GM18517 (cell line): ENCODE results near the gene NAA35.
"Not testable (repeated sequence)": the region's sequence is repeated elsewhere in the genome, so short reads cannot be mapped to it uniquely, and the experiment has no call there.

Experiments
- ATAC-seq: cut with Tn5 transposase; IDR thresholded peaks from one replicate; pipeline ENCODE4 v1.9.1; 2021; ENCODE audit warnings: mild to moderate bottlenecking, moderate library complexity; ENCODE audit not compliant: unreplicated experiment

NAA35 gene

GRCh38 chr9:85943757-85944430 lies 2.9 kb downstream of the NAA35 start:
- no peak for ATAC-seq

DNA sequence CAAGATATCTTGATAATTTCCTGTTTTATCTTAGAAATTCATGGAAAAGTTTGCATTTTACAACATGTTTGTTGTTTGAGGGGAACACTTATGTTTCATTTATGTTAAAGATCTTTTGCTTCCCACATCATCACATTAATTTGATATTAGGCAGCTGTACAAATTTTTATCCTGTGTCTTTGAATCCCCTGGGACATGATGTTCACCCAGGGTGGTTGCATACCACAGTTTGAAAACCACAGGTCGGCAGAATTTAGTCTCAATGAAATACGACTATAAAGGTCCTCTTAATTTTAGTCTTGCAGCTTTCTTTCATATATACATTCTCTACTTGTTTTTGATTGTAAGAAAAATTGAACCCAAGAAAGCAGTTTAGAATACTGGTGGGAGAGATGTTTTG lies 3.7 kb downstream of the NAA35 start:
- ATAC-seq = no peak

DNA sequence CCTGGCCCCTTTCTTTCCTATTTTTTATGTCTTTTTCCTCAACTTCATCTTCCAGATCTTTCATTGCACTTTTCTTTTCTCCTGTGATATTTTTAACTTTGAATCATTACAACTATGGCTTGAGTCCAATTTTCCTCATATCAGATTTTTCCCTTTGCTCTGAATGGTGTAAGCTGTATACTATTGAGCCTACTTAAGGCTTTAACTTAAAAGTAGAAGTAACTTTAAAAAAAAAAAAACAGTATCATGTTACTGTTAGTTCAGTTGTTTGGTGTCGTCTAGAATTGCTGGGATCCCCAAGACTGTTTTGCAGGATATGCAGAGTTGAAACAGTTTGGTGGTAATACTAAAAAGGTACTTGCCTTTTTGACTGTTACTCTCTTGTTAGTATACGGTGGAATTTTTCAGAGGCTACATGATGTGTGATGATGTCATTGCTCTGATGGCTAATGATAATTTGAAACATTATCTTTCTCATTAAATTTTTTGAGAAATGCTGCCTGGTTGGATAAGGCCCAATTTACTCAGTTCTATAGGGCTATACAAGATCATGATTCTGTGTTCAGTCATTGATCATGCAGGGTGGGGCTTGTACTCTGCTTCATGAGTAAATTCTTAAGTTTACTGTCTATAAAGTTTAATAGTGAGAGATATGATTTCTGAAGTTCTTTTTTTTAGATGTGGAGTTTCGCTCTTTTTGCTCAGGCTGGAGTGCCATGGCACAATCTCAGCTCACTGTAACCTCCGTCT lies 8.8 kb downstream of the NAA35 start:
- no peak for ATAC-seq

DNA sequence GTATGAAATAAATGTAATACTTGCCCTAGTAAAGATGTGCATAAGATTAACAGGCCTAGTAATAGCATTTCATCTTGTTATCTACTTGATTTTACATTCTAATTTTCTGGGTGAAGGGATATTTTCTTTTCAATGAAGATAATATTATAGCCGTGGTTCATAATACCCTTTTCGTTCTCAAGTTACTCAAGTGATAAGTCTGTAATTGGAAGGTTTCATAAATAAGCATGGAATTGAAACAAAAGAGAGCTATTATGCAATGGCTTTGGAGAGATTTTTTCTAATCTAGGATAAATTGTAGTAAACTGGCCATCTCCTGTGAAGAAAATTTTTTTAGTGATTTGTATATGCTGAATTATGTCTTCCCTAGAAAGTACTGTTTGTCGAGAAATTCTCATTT lies 19.0 kb downstream of the NAA35 start:
- no peak for ATAC-seq

GRCh38 chr9:85960688-85961093 lies 19.7 kb downstream of the NAA35 start:
- ATAC-seq = no peak

GRCh38 chr9:85964526-85964925 lies 23.6 kb downstream of the NAA35 start:
- no peak for ATAC-seq

GRCh38 chr9:85964949-85965348 lies 24.0 kb downstream of the NAA35 start:
- no peak for ATAC-seq

GRCh38 chr9:85969727-85970126 lies 28.8 kb downstream of the NAA35 start:
- no peak for ATAC-seq

- no peak for ATAC-seq
Measured at GRCh38 chr9:85971731-85972130, 30.8 kb downstream of the NAA35 start.

GRCh38 chr9:85973238-85973637 lies 32.3 kb downstream of the NAA35 start:
- ATAC-seq = no peak

DNA sequence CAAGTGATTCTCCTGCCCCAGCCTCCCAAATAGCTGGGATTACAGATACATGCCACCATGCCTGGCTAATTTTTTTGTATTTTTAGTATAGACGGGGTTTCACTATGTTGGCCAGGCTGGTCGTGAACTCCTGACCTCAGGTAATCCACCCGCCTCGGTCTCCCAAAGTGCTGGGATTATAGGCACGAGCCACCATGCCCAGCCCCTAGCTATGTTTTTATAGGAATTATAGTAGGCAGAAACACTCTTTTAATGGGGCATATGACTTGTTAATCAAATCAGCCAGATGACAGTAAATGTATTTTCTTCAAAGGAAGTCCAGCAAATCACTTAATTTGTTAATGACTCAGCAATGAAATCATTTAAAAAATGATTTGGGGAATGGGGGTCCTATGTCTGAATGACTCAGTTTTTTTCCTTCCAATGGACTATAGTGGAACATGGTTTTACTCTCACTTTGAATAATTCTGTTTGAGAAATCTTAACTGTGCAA lies 33.2 kb downstream of the NAA35 start:
- ATAC-seq = not testable (repeated sequence)

DNA sequence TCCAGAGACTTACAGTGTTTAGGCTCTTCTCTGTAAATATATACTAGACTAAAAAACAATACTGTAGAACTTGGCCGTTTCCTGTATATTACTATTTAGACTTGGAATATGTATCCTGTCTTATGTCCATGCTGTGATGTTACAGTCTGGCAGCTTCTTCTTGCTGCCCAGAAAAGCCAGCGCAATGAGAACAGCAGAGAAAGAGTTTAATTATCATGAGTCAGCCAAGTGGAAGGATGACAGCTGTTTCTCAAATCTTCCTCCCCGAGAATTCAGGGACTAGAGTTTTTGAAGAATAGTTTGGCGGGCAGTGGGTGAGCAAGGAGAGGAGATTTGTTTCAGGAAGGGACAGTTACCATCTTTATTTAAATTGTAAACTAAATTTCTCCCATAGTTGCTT lies 37.5 kb downstream of the NAA35 start:
- ATAC-seq = no peak

DNA sequence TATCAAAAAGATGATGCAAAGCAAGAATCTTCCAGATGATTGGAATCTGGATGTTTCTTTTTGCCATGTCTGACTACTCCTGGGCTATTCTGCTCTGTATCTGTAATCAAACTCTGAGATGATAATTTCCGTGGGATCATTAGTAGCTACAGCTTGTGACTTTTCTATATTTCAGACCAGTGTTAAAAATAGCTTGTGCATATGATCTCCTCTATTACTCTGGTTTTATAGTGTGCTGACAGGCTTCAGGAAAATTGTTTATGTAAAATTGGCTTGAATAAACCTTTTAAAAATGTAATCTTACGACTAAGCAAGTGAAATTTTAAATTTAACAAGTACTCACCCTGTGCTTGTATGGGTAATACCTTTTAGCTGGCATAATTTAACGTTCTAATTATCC lies 40.4 kb downstream of the NAA35 start:
- no peak for ATAC-seq

- no peak for ATAC-seq
Measured at GRCh38 chr9:85984457-85984856, 43.5 kb downstream of the NAA35 start.

- no peak for ATAC-seq
Measured at GRCh38 chr9:85987236-85987635, 46.3 kb downstream of the NAA35 start.

- ATAC-seq = no peak
Measured at GRCh38 chr9:85994191-85994590, 53.2 kb downstream of the NAA35 start.

DNA sequence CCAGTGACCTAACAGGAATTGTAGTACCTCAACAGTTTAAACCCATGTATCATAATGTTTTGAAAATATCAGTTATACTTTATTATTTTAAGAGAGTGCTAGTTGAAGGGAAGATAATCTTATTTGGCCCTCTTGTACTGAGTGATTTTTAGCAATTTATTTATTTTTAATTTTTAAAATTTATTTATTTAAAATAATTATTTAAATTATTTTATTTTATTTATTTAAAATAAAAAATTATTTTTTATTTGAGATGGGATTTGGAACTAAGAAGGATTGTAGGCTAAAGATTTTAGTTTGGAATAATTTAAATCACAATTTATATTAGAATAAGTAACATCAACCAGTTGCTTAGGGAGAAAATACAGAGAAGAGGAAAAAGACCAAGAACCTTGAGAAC lies 54.2 kb downstream of the NAA35 start:
- ATAC-seq = no peak

- ATAC-seq = no peak
Measured at GRCh38 chr9:85995599-85995998, 54.7 kb downstream of the NAA35 start.

- ATAC-seq = no peak
Measured at GRCh38 chr9:86005253-86005775, 64.4 kb downstream of the NAA35 start.

- ATAC-seq = no peak
Measured at GRCh38 chr9:86009133-86009532, 68.2 kb downstream of the NAA35 start.

GRCh38 chr9:86020731-86021130 lies 79.8 kb downstream of the NAA35 start:
- no peak for ATAC-seq

- no peak for ATAC-seq
Measured at GRCh38 chr9:86021166-86021565, 80.2 kb downstream of the NAA35 start.
